GM21367 (cell line): ENCODE measurements around the gene PPP6R3.
"Not testable (repeated sequence)": the region's sequence is repeated elsewhere in the genome, so short reads cannot be mapped to it uniquely, and the experiment has no call there.

ENCODE experiments used
- ATAC-seq: cut with Tn5 transposase; IDR thresholded peaks from one replicate; pipeline ENCODE4 v1.9.1; 2021; ENCODE audit not compliant: unreplicated experiment

PPP6R3 gene

GRCh38 chr11:68460741-68461574, at the start of gene PPP6R3:
PPP6R3 (plus strand) TSS chr11:68460752; CDS start chr11:68537665, 76,913 bp downstream.
- peak; percentile 27 for ATAC-seq

GRCh38 chr11:68411501-68411991, 49.0 kb upstream of the PPP6R3 start:
- ATAC-seq: no peak

- ATAC-seq: no peak
These were observed 47.7 kb upstream of the PPP6R3 start for GRCh38 chr11:68412593-68413475.

GRCh38 chr11:68413591-68413999, 47.0 kb upstream of the PPP6R3 start:
- no peak for ATAC-seq

- ATAC-seq: no peak
These were observed 45.9 kb upstream of the PPP6R3 start for GRCh38 chr11:68414496-68415221.

GRCh38 chr11:68416070-68416578, 44.4 kb upstream of the PPP6R3 start:
- ATAC-seq: no peak

- no peak for ATAC-seq
These were observed 41.9 kb upstream of the PPP6R3 start for GRCh38 chr11:68418648-68419047.

- ATAC-seq: no peak
These were observed 40.4 kb upstream of the PPP6R3 start for GRCh38 chr11:68420171-68420570.

- ATAC-seq: no peak
These were observed 37.1 kb upstream of the PPP6R3 start for GRCh38 chr11:68423481-68423880.

- no peak for ATAC-seq
These were observed 36.4 kb upstream of the PPP6R3 start for GRCh38 chr11:68424101-68424632.

GRCh38 chr11:68424981-68425865, 35.3 kb upstream of the PPP6R3 start:
- no peak for ATAC-seq

GRCh38 chr11:68425866-68426380, 34.6 kb upstream of the PPP6R3 start:
- no peak for ATAC-seq

GRCh38 chr11:68429661-68430060, 30.9 kb upstream of the PPP6R3 start:
- ATAC-seq: no peak

GRCh38 chr11:68430384-68430783, 30.2 kb upstream of the PPP6R3 start:
- ATAC-seq: no peak

- no peak for ATAC-seq
These were observed 29.8 kb upstream of the PPP6R3 start for GRCh38 chr11:68430801-68431200.

GRCh38 chr11:68431984-68432645, 28.4 kb upstream of the PPP6R3 start:
- ATAC-seq: no peak

GRCh38 chr11:68432874-68433273, 27.7 kb upstream of the PPP6R3 start:
- no peak for ATAC-seq

GRCh38 chr11:68433541-68433940, 27.0 kb upstream of the PPP6R3 start:
- ATAC-seq: no peak

- ATAC-seq: not testable (repeated sequence)
These were observed 26.4 kb upstream of the PPP6R3 start for GRCh38 chr11:68434159-68434558.
